ENCODE measurements around the gene RCAN1. TPM values are rescaled to one million over a fixed set of nuclear protein-coding genes. Genes with fewer than 3 reads are reported as not detected.

RCAN1 gene
- total and polyA plus RNA-seq, 2 of the 13 experiments (the other 11 are each of a cell fraction or from before 2014, with no cell fraction given) = 9.4 to 34.1 TPM

GRCh38 chr21:34604556-34604955 is 10.4 kb downstream of the RCAN1 start:
- no peak for TF ChIP-seq PAX8 (CRISPR knock-in tag; IDR thresholded peaks at IDR 0.05; ENCODE audit: borderline replicate concordance)
- TF ChIP-seq ZIK1 (CRISPR knock-in tag; IDR thresholded peaks at IDR 0.05; ENCODE audit: borderline replicate concordance, low read depth) = no peak
- no peak for TF ChIP-seq ZNF160 (CRISPR knock-in tag; IDR thresholded peaks at IDR 0.05)
- no peak for TF ChIP-seq THAP8 (CRISPR knock-in tag; IDR thresholded peaks at IDR 0.05; ENCODE audit: borderline replicate concordance)
- no peak for TF ChIP-seq ARHGAP35 (CRISPR knock-in tag; IDR thresholded peaks at IDR 0.05; ENCODE audit: borderline replicate concordance)
- TF ChIP-seq CREB3 (CRISPR knock-in tag; IDR thresholded peaks at IDR 0.05) = no peak
- TF ChIP-seq ZNF672 (CRISPR knock-in tag; IDR thresholded peaks at IDR 0.05) = no peak
- no peak for TF ChIP-seq TERF1 (CRISPR knock-in tag; IDR thresholded peaks at IDR 0.05)
- TF ChIP-seq PPARG (CRISPR knock-in tag; conservative IDR thresholded peaks at IDR 0.05) = no peak
- TF ChIP-seq ZNF331 (CRISPR knock-in tag; IDR thresholded peaks at IDR 0.05) = no peak
- no peak for TF ChIP-seq ZNF317 (CRISPR knock-in tag; IDR thresholded peaks at IDR 0.05)
- peaks cover 5% of the 10 kb centered on the region; the same call in 1 of the 2 replicates for H3K4me1 ChIP-seq (ENCODE audit: insufficient read depth, low read length)
- H3K27ac ChIP-seq (ENCODE audit: extremely low read length, insufficient read depth, low read length) = no peak overlapping the region
- intact Hi-C loops (cut with micrococcal nuclease; ENCODE audit: unreplicated experiment) (loop anchor here (5.0 kb wide), 1 partner anchor 82 kb away; no protein-coding TSS in a partner anchor), in situ Hi-C loops (cut with HindIII; ENCODE audit: extremely low pct_ligation_motif_present, low pct_unique_long_range_greater_than_20kb) (no loop called here)
- no TSS peak for BruUV-seq (replicated peaks)
- ATAC-seq (no peak), FAIRE-seq (no peak), DNase-seq (ENCODE audit: low spot score) (no peak)
- H3K4me3 ChIP-seq (replicated peaks in 1 of 3; ENCODE audit: insufficient read depth in 1 of 3, low read depth in 2 of 3, low read length in 3 of 3) = no peak overlapping the region
- no peak overlapping the region for H3K9ac ChIP-seq (ENCODE audit: insufficient read depth, low read depth, low read length)
- CTCF ChIA-PET (ENCODE audit: low intra/inter-chr PET ratio, low total read pairs) = no interaction called here
- H3K4me2 ChIP-seq (ENCODE audit: low read depth, low read length) = no peak overlapping the region
- H2AFZ ChIP-seq (ENCODE audit: low read length) = no peak overlapping the region
- no peaks in the 10 kb centered on the region for H3K27me3 ChIP-seq (ENCODE audit: control insufficient read depth in 1 of 2, insufficient read depth in 2 of 2, low read length in 2 of 2)
- POLR2A ChIA-PET = no interaction called here
- no peaks in the 10 kb centered on the region for H4K20me1 ChIP-seq (ENCODE audit: insufficient read depth, low read length)
- H3K36me3 ChIP-seq (replicated peaks in 1 of 2; ENCODE audit: control insufficient read depth in 1 of 2, insufficient read depth in 2 of 2, low read length in 2 of 2) = no peaks in the 10 kb centered on the region
- H3K9me3 ChIP-seq (ENCODE audit: low read length) = no peaks in the 10 kb centered on the region
- 90% methylated on average over 2 of the region's 2 CpGs for WGBS (ENCODE audit: low lambda C conversion rate)
- no peaks in the 10 kb centered on the region for H3K79me2 ChIP-seq (ENCODE audit: insufficient read depth, low read length)

All from HepG2 (cell line).